Activated CD8-positive, alpha-beta memory T cell treated with anti-CD3 and anti-CD28 coated beads for 24 hours (primary cell): ENCODE results near the gene ABCD3.

Experiments
- DNase-seq: peaks from one replicate; pipeline ENCODE4 v3.0.0-alpha.2; 2020

The ABCD3 gene

DNA sequence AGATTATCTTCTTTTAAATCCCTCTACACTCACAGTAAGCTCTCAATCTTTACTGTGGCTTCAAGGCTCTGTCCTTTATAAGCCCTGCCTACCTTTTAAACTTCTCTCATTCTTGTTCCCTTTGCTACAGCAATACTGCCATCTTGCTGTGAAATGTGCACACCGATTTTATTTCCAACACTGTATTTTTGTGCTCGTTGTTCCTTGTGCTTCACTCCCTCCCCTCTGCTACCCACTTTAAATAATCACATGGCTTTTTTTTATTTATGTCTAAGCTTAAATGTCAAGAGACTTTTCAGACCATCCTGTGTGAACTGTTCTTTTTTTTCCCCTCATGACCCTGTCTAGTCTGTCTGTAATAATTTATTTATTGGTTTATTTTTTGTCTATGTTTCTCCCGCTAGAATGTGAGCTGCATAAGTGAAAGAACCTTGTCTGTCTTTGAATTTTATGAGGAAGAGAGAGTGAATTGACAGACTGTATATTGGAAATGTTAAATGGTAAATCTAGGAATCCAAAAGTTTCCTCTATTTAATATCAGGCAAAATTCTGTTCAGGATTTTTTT, 45.7 kb downstream of the ABCD3 start:
- DNase-seq, result no peak

GRCh38 chr1:94468708-94469107, 50.5 kb downstream of the ABCD3 start:
- no peak for DNase-seq

- DNase-seq, result no peak
These were observed 53.1 kb downstream of the ABCD3 start for GRCh38 chr1:94471271-94471670.

DNA sequence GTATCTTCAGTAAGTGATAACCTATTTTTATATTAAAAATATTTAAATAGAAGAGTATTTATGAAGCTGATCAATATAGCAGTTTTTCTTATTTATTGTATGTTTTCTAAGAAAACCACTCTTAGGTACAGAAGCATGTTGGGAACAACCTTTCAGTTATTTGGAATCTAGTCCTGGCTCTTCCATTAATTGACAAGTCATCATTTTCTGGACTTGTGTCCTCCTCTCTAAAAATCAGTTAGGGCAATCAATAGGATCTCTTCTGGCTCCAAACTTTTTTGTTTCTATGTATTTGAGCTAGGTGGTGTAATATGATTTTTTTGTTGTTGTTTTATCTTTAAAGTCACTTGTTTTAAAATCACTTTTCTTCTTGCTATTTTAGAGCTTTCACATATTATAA, 57.0 kb downstream of the ABCD3 start:
- DNase-seq, result no peak

DNA sequence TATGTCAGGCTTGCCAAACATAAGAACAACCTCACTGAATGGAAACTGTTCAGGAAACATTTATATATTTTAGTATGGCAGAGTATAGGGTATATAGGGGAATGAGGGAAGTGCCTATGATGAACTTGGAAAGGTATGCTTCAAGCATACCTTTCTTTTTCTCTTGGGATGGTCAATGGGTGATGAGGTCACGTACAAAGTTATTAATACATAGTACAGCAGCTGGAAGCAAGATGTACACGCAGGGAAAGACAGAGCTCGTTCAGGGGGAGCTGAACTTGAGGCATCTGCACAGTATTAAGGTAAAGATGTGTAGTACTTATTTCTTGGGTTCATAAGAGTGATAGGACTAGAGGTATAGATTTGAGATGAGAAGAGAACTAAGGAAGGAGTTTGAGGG, 61.5 kb downstream of the ABCD3 start:
- no peak for DNase-seq

DNA sequence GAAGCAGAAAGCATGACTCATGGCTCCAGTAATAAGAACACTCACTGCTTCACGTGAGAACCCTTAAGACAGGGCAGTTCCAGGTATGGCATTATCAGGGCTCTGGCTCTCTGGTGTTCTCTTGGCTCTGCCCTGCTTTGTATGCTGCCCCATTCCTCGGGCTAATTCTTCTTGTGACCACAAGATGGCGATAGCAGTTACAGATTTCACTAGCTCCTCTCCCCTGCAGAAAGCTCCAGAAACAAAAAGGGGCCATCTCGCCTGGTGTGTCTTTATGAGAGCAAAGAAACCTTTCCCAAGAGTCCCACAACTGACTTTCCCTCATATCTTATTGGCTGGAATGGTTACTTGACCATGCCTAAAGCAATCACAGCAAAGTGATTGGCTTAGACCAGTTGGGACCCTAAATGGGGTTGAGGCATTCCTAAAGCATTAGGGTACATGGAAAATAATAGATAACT, 63.3 kb downstream of the ABCD3 start:
- DNase-seq, result peak; percentile 66

GRCh38 chr1:94486990-94487389, 68.8 kb downstream of the ABCD3 start:
- DNase-seq, result no peak

GRCh38 chr1:94490556-94490955, 72.4 kb downstream of the ABCD3 start:
- no peak for DNase-seq

DNA sequence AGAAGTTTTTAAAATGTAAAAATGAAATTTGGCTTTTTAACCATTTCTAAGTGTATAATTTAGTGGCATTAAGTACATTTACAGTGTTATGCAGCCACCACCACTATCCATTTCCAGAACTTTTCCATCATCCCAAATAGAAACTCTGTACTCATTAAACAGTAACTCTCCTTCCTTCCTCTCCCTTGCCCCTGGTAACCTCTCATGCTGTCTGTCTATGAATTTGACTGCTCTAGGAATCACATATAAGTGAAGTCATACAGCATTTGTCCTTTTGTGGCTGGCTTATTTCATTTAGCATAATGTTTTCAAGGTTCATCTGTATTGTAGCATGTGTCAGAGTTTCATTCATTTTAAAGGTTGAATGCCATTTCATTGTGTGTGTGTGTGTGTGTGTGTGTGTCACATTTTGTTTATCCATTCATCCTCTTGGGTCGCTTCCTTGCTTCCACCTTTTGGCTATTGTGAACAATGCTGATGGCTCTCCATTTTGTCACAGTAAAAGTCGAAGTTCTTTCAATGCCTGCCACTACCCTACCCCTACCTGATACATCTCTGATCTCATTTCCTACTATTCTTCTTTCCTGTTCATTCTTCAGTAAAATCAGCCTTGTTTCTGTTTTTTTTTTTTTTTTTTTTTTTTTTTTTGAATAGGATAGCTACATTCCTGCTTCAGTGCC, 78.0 kb downstream of the ABCD3 start:
- no peak for DNase-seq

- no peak for DNase-seq
These were observed 83.2 kb downstream of the ABCD3 start for GRCh38 chr1:94501426-94501825.

DNA sequence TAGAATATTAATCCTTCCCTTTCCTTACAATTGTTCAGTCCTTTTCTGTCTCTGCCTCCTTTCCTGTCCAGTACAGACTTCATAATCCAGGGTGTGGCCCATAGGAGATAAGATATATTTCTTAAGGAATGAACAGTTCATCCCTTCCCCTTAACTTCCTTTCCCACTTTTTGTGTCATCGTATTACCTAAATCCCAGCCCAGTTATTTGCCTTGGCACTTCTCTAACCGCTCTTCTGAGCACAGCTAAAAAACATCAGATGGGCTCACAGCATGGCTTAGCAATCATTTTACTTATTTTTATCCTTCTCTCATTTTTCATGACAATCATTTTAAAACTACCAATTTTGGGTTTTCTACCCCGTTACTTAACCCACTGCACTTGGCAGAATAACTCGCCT, 83.7 kb downstream of the ABCD3 start:
- DNase-seq, result no peak

DNA sequence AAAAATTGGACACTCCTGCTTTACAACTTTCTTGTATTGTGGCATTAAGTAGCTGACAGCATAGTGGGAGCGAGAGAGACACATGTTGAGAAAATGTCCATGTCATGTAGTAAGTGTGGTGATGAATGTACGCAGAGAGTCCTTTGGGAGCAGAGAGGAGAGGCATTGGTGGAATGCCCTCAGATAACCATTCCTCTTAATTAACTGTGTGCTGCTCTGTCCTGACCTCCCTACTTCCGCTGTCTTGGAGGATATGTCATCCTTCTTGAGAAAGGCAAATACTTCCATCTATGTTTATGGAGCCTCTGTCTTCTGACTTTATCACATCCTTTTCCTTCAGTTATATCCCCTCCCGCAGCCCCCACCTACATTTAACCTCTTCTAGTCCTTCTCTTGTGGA, 85.0 kb downstream of the ABCD3 start:
- DNase-seq, result no peak

- no peak for DNase-seq
These were observed 86.4 kb downstream of the ABCD3 start for GRCh38 chr1:94504601-94505000.

DNA sequence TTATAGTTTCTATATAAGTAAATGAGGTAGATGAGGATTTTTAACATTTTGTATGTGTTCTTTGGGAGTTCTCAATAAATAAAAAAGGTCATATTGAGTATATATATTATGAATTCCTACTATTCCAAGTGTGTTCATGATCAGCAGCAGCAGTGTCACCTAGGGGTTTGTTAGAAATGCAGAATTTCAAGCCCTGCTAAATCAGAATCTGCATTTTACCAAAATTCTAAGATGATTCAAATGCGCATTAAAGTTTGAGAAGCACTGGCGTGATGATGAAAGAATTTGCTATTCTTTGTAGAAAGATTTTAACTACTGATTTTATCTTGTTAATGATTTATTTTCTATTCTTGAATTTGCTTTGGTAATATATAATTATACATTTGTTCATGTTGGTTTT, 94.6 kb downstream of the ABCD3 start:
- no peak for DNase-seq

DNA sequence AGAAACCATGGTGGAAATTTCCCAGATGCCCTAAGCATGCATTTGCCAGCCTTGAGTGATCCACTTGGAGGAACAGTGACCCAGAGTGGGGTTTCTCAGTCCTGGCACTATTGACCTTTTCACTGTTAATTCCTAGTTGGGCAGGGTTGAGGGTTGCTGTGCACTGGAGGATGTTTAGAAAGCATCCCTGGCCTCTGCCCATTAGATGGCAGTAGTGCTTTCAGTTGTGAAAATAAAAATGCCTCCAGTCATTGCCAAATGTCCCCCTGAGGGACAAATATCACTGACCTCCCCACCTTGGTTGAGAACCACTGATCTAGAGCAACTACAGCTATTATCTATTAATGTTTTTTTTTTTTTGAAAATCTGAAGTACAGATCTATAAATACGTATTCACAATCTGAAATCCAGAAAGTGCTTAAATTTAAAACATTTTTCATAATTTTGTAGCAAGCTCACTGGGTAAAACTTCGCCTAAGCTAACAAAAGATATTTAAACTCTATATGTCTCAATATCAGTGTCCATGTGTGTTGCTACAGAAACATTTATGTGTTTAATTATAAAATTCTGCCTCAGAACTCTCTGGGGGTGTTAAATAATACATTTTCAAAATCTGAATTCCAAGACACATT, 96.0 kb downstream of the ABCD3 start:
- no peak for DNase-seq

- DNase-seq, result no peak
These were observed 97.2 kb downstream of the ABCD3 start for GRCh38 chr1:94515296-94515947.

DNA sequence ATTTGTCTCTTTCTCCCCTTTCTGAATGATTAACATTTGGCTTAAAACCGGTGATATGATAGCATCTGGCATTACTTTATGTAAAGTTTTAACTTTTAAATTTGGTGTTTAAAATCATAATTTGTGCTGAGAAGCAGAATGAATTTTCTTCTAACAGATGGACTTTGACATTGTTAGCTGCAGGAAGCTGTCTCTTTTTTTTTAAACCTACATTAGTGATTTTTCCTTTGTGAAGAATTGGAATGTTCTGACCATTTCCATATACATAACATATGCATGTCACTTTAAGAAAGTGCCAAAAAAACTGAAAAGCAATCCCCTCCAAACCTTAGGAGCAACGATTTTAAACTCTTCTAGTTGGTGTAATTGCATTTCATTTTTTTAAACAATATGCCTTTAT, 101.2 kb downstream of the ABCD3 start:
- no peak for DNase-seq

DNA sequence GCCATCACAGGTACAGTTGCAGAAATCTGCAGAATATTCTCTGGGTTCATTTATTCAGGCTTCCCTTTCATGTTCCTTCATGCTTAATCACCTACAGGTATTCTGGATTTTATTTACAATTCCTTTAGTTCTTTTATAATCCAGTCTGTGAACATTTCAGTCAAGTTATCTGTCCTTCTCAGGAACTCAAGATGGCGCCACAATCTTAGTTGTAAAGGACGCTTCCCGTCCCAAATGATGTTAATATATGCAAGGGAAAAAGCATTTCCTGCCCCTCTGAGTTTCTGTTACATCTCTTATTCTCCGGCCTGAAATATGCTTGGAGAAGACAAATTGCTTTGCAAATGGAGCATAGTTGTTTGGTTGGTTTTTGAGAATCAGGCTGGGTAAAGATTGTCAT, 104.1 kb downstream of the ABCD3 start:
- no peak for DNase-seq

DNA sequence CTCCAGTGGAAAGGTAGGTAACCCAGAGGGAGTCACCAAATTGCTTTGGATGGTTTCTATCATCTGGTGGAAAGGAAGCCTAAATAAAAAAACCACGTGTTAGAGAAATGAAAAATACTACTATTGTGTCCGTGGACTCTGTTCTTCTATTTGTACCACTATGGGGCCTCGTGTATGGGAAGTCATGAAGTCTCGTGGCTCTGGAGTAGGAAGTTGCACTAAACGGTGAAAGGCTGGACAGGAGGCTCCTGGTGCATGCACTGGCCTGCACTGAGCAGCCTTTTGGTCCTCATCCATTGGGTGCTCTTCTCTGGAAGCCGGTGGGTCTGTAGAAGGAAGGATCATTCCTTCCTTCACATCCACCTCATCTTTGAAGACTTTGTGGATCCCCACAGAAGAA, 106.3 kb downstream of the ABCD3 start:
- no peak for DNase-seq

DNA sequence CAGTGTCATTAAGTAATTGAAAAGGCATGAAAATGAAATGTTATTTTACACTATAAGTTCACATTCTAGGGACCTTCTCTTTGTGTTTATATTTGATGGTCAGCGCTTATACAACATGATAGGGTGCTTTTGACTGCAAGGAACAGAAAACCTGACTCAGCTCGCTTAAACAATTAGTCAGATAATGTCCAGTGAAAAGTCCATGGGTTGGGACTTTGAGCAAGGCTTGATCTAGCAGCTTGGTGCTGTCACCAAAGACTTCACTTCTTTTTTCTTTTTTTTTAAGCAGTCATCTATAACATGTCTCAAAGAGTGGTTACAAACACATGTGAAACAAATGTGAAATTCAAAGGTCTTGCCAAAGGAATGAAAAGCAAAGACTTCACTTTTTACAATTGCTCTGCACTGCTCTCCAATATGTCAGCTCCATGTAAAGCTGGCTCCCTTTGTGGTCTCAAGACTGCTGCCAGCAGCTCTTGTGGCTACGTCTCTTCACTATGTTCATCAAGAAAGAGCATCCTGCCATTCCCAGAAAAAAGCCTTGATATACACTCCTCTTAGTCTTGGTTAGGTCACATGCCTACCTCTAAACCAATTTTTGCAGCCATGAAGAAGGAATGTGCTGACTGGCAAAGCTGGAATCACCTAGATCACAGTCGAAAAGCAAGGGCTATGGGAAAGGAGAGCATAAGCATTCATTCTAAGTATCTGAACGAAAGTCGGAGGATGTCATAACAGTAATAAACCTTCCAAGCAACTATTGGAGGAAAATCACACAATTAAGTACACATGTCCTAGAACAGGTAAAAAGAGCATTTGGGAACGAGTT, 108.2 kb downstream of the ABCD3 start:
- DNase-seq, result no peak

DNA sequence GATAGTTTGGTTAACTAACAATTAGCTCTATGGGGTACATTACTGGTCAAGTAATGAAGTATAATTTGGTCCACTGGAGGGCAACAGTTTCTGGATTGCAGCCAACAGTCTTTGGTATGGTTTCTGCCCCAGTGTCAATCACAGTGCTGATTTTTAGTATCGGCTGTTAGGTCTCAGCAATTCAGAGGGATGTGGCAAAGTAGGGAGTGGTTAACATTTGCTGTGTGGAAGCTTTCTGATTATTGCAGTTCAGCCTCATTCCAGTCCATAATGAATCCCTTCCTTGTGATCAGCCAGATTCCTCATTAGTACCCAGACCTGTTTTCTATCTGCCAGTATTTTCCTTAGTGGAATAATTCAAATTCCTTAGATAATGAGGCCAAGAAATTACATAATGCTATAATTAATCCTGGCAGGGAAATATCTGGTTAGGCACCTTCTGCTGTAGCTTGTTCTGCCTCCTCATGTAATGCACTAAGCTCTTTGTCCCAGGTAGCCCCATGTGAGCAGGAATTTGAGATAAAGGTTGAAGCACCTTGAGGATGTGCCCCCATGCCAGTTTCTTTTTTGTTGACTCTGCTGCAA, 109.3 kb downstream of the ABCD3 start:
- no peak for DNase-seq

GRCh38 chr1:94528299-94528698, 110.1 kb downstream of the ABCD3 start:
- no peak for DNase-seq

DNA sequence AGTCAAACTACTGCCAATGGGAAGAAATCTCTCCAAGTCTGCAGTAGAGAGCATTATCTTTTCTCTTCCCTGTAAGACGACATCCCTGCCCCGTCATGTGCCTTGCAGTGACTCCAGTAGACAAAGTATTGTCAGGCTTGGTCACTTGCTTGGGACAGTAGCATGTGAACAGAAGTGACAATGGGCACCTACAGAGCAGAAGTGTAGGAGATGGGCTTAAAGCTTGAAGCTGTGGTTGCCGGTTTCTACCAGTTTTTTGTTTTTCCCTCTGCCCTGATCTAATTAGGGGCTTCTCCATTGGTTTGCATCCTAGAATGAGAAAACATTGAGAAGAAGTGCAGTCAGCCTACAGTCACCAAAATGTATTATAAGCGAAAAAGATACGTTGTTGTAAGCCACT, 110.6 kb downstream of the ABCD3 start:
- no peak for DNase-seq
